Dermis blood vessel endothelial cell (primary cell): ENCODE measurements around the gene LSM3. TPM values are rescaled to one million over a fixed set of nuclear protein-coding genes. Genes with fewer than 3 reads are reported as not detected.
"Not testable (repeated sequence)": the region's sequence is repeated elsewhere in the genome, so short reads cannot be mapped to it uniquely, and the experiment has no call there.

Experiments
- DNase-seq: peaks from one replicate; pipeline ENCODE4 v3.0.0; 2010
- total RNA-seq: library from RNA; depleted of rRNA; stranded (reverse); fragments of >200 nt; gene quantifications from 2 replicates; pipeline ENCODE4 v1.2.3, GENCODE V29; 2014

The LSM3 gene
- total RNA-seq, 1 donor from 2014 or later, result 10.2 TPM

DNA sequence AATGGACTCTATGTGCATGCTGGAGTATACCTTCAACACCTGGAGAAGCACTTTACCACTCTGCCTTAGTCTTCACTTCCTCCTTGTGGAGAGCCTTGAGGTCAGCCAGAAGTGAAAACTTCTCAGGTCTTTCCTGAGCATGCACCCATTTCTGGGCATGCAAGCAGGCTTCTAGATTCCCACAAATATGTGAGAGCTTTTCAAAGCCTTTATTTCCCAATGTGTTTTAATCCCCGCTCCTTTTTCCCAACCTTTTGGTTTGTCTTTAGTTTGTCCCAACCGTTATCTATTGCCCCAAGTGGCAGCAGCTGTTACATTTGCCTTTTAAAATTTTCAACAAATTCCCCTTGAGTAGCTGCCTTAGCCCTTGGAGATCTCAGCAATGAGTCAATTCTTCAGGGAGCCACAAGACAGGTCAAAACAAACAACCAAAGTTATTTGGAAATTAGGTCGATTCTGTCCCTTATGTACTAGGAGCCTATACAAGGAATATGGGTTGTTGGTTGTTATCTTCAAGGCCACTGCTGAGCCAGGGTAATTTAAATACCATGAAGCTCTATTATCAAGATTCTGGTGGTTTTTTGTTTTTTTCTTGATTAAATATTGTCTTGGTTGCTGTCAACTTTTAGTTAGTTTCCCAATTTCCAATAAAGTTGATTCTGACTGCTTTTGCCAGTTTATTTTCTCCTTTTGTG is 44.4 kb downstream of the LSM3 start:
- no peak for DNase-seq

DNA sequence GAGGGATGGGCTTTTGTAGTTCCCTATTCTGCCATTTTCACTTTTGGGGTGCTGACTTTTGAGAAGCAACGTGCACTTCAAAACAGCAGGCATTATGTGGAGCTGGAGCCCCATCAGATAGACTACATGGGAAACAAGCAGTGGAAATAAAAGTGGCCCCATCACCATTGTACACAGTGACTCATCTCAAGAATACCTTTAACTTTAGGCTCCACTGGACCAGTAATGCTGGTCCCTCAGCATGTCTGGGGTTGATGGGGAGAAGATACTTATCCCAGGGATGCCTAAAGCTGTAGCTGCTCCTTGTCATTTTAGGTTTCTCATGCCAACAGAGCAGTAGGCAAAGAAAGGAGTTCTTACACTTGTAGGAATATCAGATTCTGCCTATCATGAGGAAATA is 45.0 kb downstream of the LSM3 start:
- no peak for DNase-seq

DNA sequence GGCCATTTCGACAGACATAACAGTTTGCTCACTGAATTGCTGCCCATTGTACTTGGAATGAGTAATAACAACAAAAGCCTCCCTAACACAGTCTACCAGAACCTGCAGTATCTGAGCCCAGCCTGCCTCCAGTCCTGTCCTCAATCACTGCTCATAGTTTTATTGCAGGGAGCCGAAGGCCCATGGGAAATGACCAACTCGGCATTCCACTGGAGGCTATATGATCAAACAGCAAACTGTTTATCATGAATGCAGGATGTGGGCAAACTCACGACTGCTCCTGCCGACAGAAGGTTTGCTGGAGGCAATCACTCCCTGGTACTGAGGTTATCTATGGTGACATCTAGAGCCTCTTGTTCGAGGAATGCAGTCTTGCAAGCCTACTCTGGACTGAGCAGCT is 46.3 kb downstream of the LSM3 start:
- peak; percentile 38 for DNase-seq

DNA sequence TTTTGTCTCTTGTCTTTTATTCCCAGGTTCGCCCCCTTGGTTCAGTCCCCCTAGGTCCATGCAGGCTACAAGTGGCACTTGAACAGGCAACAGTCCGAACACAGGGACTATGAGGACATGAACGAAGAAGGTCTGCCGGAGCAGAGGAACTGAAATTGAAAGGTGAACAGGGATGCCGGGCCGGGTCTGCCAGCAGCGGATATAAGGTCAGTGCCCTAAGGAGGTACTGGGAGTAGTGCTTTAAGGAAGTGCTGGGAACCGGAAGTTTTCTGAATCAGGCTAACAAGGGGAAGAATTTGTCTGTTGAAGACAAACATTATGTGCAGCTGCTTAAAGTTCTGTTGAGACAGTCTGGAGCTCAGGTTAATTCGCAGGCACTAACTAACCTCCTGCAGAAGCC is 46.8 kb downstream of the LSM3 start:
- DNase-seq, result peak; percentile 29

DNA sequence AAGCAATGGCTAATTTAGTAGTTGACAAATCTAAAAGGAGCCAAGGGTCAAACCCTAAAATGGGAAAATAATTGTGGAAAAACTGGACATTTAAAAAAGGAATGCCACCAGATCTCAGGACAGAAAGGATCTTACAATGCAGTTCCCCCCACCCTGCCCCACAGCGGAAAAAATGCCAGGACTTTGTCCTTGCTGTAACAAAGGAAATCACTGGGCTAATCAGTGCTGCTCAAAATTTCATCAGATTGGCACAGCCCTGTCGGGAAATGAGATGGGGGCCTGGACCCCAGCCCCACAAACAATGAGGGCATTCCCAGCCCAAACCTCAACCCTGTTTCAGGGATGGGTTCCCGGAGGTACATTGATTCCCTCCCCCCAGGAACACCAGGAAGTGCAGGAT is 47.7 kb downstream of the LSM3 start:
- DNase-seq, result not testable (repeated sequence)

DNA sequence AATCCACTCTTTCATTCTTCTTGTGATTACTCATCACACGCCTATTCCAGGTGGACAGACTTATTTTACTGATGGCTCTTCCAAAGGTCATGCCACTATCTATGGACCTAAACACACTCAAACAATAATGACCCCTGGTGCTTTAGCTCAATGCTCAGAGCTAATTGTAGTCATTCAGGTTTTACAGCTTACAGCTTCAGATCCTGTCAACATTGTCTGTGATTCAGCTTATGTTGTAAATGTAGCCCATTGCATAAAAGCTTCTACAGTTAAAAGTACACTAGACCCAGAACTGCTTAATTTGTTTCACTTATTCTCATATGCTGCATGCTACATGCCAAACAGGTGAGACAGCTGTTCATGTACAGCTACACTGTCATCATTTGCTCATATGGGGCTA is 49.2 kb downstream of the LSM3 start:
- no peak for DNase-seq

DNA sequence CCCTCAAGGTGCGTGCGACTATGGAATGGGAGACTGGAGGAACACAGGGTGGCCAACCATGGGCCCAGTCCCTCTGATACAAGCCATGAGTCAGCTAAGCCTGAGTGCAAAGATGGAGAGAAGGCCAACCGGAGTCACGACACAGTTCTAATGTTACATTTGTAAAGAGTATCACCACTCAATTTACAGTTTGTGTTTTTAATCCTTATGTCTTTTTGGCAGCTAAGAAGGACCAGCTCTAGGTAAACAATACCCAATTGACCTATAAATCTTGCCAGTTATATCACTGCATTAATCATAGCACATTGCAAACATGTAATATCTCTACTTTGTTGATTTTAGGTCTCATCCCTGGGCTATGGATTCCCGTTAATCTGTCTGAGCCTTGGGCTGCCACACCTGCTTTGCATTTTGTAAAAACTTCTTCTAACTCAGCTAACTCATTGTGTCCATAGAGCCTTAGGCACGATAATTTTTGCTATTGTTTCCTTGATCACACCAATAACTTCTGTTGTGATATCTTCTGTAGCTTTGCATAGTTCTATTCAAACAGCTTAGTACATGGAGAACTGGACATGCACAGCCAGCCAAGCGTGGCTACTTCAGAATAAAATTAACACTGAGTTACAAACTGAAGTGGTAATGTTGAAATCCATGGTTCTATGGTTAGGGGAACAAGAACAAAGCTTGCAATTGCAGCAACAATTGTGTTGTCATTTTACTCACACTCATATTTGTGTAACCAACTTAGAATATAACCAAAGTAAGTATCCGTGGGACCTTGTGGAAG is 50.3 kb downstream of the LSM3 start:
- DNase-seq, result no peak

DNA sequence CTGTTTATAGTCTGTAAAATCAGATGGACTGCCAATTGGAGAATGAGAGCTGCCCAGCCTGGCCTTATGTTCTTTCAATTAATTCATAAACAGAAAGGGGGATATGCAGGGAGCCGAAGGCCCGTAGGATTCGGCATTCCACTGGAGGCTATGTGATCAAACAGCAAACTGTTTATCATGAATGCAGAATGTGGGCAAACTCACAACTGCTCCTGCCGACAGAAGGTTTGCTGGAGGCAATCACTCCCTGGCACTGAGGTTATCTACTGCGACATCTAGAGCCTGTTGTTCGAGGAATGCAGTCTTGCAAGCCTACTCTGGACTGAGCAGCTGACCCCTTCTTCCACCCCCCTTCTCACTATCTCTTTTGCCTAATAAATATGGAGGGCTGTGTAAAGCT is 51.1 kb downstream of the LSM3 start:
- not testable (repeated sequence) for DNase-seq

DNA sequence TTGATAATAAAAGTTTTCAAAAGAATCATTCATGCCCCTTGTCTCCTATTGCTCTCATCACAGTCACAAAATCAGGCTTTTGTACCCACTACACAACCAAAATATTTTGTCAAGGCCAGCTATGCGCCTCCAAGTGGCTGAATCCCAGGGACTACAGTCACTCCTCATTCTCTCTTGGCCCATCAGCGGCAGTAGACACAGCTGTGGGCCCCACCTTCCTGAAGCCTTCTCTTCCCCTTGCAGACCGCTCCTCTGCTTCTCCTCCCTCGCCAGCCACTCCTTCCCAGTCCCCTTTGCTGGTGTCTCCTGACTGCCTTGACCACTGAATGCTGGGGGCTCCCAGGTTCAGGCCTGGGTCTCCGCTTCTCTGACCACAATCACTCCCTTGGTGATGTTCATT is 52.1 kb downstream of the LSM3 start:
- DNase-seq, result no peak

DNA sequence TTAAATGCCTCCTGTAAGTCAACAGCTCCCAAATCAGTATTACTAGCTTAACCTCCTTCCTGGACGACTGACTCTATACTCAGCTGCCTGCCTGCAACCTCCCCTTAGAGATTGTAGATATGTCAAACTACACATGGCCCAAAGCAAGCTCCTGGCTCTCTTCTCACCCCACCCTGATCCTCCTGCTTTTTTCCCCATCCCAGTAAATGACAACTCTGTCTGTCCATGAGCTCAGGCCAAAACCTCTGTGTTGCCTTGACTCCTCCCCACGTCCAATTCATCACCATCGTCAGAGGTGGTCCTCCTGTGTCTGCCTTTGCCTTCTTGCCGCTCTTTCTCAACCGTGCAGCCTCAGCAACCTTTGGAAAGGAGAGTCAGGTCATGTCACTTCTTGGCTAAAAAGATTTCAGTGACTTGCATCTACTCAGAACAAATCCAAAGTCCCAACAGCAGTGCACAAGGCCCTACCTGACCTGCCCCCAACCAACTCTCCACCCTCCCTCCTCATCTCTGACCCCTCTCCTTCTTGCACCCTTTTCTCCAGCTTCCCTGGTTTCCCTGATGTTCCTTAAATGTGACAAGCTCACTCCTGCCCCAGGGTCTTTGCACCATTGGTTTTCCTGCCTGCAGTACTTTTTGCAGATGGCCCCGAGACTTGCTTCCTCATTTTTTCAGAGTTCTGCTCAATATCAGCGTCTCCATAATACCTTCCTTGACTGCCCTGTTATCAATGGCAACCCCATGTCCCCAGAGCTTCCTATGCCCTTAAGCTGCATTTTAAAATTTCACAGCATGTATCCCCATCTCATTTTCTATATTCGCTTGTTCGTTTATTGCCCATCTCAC is 52.8 kb downstream of the LSM3 start:
- no peak for DNase-seq

DNA sequence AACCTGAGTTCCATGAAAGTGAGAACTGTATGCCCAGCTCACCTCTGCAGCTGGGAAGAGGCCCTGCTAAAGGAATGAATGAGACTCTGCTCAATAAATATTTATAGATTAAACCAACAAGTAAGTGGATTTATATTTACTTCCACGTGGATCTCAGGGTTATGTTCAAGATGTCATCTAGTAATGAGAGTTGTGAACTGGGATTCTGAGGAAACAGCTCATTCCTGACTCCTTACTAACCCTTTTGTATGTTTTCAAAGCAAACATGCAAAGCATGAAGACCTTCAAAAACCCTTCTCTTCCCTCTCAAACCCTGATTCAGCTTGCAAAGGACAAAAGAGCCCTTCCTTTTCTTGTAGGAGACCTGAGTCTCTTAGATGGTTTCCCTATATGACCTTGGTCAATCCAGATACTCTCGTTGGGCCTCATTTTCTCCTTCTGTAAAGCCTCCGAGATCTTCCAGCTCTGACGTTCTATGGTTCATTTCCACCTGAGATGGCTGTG is 53.4 kb downstream of the LSM3 start:
- DNase-seq, result no peak

DNA sequence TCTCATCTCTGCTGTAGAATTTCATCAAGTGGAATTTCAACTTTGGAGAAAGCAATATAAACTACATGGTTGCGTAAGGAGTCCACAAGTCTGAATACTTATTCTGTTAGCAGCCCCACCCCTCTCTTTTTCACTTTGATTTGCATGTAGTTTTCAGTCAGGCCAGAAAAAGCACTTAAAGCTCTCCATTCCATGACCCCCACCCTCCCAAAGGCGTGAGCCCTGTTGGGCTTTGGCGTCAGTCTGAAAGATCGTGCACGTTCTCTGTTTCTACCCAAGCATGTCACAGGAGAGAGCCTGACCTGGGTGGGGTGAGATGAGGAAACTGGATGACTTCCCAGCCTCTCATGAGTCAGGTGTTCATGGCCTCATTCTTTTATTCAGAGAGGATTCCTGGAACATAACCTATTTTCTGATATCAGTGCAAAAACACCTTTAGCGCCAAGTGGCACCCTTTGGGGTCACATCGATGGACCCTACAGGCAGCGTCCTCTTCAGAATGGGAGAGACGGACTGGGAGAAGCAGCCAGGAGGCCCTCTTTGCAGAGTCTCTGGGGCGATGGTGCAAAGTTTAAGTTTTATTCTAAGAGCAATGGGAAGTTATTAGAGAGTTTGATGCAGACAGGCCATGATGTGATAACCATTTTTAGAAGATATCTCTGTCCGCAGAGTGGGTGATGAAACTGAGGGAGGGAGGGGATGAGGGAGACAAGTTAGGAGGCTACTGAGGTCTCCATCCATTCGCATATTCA is 55.8 kb downstream of the LSM3 start:
- no peak for DNase-seq

DNA sequence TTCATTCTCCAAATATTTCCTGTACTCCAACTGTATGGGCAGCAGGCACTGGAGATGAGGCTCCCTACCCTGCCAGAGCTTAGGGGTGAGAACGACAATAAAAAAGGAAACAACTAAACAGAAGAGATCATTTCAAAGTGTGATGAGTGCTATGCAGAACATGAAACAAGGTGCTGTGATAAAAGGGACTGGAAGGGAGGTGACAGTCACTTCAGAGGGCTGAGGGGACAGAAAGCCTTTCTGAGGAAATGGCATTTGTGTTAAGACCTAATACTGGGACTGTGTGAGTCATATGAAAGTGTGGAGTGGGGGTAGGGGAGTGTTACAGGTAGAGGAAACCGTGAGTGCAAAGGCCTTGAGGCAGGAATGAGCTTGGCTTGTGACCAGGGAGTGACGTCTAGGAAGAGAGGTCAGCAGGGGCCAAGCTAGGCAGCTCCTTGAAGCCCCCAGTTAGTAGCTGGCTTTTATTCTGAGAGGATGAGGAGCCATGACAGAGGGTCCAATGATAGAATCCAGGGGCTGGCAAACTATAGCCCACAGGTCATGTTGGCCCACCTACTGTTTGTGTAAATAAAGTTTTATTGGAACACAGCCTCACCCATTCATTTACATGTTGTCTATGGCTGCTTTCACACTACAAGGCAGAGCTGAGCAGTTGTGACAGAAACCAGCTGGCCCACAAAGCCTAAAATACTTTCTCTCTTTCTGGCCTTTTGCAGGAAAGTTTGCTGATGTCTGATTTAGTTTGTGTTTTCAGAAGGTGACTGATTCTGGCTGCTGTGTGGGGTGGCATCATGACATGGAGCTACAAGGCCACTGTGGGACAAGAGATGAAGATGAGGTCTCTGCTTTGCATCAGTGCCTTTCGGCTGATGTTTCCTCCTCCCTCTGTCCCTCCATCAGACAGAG is 56.6 kb downstream of the LSM3 start:
- DNase-seq, result no peak

DNA sequence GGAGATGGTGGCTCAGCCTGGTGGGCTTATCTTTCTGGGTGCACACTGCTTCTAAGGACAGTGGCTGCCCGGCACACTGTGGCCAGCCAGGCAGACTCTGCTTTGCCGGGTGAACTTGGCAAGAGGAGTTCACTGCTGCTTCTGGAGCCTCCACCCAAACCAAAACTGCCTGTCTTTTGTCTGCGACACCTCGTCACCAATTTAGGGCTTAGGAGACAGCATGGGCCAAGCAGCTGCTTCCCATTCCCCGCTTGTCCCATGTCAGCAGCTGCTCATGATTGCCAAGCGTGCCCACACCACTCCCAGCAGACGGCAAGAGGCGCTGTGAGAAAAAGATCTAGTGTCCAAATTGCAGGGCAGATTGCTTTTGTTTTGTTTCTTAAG is 57.3 kb downstream of the LSM3 start:
- no peak for DNase-seq

DNA sequence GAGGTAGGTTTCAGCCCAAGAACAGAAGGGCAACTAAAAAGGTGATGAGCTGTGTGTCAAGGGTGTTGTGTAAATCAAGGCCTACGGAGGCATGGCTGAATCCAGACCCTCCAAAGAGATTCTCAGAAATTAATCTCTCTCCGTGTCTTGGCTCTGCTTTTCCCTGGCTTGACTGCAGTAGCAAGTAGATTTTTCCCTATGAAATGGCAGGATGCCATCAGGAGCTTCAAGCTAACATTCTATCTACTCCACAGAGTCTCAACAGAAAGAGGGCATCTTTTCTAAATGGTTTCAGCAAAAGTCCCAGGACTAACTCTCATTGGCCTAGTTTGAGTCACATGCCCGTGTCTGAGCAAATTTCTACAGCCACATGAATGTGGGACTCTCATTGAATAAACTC is 58.3 kb downstream of the LSM3 start:
- no peak for DNase-seq

DNA sequence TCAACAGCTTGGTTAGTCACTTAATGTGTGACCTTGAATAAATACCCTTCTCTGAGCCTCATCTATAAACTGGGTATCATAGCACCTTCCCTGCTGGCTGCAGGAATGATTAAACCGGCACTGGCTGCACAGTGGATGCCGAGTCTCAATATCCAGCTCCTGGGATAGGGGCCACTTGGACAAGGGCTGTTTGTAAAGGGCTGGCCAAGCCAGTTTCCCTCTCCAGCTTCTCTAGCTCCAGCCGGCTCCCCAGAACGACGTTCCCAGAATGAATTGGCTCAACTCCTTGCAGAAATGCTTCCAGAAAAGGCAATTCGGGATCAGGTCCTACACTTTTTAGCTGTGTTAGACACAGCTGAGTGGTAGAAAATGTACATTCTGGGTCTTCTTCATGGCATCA is 58.8 kb downstream of the LSM3 start:
- no peak for DNase-seq

DNA sequence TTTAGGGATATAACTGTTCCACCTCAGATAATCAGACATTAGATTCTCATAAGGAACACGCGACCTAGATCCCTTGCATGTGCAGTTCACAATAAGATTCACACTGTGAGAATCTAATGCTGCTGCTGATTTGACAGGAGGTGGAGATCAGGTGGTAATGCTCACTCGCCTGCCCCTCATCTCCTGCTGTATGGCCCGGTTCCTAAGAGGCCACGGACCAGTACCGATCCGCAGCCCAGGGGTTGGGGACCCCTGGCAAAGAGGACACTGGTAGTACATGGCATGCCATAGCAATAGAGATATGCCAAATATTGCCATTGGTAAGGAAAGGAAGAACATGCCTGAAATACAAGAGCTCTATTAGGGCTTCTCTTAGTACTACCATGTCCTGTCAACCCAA is 59.7 kb downstream of the LSM3 start:
- DNase-seq, result no peak

DNA sequence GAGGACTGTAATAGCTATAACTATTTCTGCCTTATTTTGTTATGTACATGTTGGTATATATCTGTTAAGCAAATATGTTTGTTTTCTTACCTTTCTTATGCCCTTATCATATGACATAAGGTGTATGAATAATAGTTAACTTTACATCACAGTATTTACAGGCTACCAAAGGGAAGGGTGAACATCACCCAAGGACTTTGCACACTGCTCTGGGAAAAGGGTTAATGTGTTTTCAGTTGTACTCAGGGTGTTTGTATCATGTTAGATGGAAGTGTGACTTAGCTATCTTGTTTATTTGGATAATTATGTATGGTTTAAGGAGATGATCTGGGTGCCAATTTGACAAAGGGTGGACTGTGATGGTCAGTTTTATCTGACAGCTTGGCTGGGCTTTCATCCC is 60.3 kb downstream of the LSM3 start:
- DNase-seq, result no peak

DNA sequence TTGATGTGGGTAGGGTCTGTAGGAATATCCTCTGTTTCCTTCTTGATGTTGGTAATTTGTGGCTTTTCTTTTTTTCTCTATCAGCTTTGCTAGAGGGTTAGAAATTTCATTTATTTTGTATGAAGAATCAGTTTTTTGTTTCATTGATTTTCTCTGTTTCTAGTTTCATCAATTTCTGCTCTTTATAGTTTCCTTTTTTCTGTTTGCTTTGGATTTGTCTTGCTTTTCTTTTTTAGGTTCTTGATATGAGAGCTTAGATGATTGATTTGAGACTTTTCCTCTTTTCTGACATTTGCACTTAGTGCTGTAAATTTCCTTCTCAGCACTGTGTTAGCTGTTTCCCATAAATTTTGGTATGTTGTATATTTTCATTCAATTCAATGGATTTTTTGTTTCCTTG is 61.3 kb downstream of the LSM3 start:
- no peak for DNase-seq

DNA sequence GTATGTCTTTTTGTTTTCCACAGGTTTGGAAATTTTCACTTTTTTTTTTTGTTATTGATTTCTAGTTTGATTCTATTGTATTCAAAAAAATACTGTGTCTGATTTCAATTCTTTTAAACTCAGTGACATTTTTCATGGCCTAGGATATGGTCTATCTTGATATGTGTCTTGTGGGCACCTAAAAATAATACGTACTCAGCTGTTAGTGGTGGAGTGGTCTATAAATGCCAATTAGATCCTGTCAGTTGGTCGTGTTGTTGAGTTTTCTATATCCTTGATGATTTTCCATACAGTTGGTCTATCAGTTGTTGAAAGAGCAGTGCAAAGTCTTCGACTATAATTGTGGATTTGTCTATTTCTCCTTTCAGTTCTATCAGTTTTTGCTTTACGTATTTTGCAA is 61.7 kb downstream of the LSM3 start:
- DNase-seq, result no peak

DNA sequence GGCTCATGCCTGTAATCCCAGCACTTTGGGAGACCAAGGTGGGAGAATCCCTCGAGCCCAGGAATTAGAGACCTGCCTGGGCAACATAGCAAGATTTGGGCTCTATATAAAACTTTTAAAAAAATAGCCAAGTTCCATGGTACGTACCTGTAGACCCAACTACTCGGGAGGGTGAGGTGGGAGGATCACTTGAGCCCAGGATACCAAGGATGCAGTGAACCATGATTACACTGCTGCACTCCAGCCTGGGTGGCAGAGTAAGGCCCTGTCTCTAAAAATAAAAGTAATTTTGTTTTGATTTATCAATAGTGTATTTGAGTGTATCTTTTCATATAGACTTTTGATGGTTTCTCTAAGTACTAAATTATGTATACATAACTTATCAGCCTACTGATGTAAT is 63.1 kb downstream of the LSM3 start:
- no peak for DNase-seq
